Measurements from ENCODE around the gene PTGES3L. TPM values are rescaled to one million over a fixed set of nuclear protein-coding genes. Genes with fewer than 3 reads are reported as not detected.

Gene PTGES3L
- total and polyA plus RNA-seq, 2 of the 13 experiments (the other 11 are each of a cell fraction or from before 2014, with no cell fraction given): 1.2 to 2.9 TPM

DNA sequence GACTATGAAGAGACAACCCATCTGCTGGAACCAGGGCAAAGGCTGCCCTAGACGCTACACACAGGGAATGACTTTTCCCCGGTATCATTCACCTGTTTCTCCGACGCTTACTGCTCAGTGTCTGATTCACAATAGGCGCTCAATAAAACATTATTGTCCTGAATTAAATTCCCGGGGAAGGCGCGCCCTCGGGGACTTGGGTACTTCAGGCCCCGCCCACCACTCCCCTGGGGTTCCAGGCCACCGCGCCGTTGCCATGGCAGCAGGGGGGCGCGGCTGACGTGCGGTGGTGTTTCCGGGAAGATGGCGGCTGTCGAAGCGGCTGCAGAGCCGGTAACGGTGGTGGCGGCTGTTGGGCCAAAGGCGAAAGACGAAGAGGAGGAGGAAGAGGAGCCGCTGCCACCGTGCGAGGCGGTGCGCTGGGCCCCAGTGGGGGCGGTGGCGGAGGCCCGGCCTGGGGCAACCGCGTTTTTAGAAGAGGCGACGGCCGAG is 440 bp upstream of the PTGES3L start, which contains the start of gene RUNDC1 (continued):
- TF ChIP-seq, protein P1, sequence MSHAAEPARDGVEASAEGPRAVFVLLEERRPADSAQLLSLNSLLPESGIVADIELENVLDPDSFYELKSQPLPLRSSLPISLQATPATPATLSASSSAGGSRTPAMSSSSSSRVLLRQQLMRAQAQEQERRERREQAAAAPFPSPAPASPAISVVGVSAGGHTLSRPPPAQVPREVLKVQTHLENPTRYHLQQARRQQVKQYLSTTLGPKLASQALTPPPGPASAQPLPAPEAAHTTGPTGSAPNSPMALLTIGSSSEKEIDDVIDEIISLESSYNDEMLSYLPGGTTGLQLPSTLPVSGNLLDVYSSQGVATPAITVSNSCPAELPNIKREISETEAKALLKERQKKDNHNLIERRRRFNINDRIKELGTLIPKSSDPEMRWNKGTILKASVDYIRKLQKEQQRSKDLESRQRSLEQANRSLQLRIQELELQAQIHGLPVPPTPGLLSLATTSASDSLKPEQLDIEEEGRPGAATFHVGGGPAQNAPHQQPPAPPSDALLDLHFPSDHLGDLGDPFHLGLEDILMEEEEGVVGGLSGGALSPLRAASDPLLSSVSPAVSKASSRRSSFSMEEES (CRISPR knock-in tag; IDR thresholded peaks at IDR 0.05): 0 out of 2 replicates have a peak, but pooled peaks have one; percentile 13
- TF ChIP-seq, protein P2, sequence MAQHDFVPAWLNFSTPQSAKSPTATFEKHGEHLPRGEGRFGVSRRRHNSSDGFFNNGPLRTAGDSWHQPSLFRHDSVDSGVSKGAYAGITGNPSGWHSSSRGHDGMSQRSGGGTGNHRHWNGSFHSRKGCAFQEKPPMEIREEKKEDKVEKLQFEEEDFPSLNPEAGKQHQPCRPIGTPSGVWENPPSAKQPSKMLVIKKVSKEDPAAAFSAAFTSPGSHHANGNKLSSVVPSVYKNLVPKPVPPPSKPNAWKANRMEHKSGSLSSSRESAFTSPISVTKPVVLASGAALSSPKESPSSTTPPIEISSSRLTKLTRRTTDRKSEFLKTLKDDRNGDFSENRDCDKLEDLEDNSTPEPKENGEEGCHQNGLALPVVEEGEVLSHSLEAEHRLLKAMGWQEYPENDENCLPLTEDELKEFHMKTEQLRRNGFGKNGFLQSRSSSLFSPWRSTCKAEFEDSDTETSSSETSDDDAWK (CRISPR knock-in tag; IDR thresholded peaks at IDR 0.05): no peak
- TF ChIP-seq, protein P3, sequence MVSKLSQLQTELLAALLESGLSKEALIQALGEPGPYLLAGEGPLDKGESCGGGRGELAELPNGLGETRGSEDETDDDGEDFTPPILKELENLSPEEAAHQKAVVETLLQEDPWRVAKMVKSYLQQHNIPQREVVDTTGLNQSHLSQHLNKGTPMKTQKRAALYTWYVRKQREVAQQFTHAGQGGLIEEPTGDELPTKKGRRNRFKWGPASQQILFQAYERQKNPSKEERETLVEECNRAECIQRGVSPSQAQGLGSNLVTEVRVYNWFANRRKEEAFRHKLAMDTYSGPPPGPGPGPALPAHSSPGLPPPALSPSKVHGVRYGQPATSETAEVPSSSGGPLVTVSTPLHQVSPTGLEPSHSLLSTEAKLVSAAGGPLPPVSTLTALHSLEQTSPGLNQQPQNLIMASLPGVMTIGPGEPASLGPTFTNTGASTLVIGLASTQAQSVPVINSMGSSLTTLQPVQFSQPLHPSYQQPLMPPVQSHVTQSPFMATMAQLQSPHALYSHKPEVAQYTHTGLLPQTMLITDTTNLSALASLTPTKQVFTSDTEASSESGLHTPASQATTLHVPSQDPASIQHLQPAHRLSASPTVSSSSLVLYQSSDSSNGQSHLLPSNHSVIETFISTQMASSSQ (IDR thresholded peaks at IDR 0.05; ENCODE audit: low read depth): no peak
- TF ChIP-seq, protein P3 (CRISPR knock-in tag; IDR thresholded peaks at IDR 0.05; ENCODE audit: borderline replicate concordance): peak; percentile 41; the same call in 1 of the 2 replicates
- TF ChIP-seq RELA (CRISPR knock-in tag; IDR thresholded peaks at IDR 0.05) (0 out of 2 replicates have a peak, but pooled peaks have one; percentile 79), ZKSCAN1 (IDR thresholded peaks at IDR 0.05; ENCODE audit: low read length) (no peak), ZMAT3 (CRISPR knock-in tag; conservative IDR thresholded peaks at IDR 0.05) (no peak), ZNF652 (CRISPR knock-in tag; IDR thresholded peaks at IDR 0.05; ENCODE audit: borderline replicate concordance, low read depth) (no peak), ZFP82 (CRISPR knock-in tag; IDR thresholded peaks at IDR 0.05; ENCODE audit: borderline replicate concordance) (peak; percentile 79; the same call in 1 of the 2 replicates), NPAS2 (CRISPR knock-in tag; IDR thresholded peaks at IDR 0.05; ENCODE audit: borderline replicate concordance) (no peak), WIZ (CRISPR knock-in tag; IDR thresholded peaks at IDR 0.05) (no peak)
- TF ChIP-seq, protein P4, sequence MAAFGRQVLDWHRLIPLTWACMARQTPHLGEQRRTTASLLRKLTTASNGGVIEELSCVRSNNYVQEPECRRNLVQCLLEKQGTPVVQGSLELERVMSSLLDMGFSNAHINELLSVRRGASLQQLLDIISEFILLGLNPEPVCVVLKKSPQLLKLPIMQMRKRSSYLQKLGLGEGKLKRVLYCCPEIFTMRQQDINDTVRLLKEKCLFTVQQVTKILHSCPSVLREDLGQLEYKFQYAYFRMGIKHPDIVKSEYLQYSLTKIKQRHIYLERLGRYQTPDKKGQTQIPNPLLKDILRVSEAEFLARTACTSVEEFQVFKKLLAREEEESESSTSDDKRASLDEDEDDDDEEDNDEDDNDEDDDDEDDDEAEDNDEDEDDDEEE (CRISPR knock-in tag; IDR thresholded peaks at IDR 0.05): no peak
- TF ChIP-seq, protein P5, sequence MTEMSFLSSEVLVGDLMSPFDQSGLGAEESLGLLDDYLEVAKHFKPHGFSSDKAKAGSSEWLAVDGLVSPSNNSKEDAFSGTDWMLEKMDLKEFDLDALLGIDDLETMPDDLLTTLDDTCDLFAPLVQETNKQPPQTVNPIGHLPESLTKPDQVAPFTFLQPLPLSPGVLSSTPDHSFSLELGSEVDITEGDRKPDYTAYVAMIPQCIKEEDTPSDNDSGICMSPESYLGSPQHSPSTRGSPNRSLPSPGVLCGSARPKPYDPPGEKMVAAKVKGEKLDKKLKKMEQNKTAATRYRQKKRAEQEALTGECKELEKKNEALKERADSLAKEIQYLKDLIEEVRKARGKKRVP (CRISPR knock-in tag; IDR thresholded peaks at IDR 0.05): no peak
- TF ChIP-seq, protein P6, sequence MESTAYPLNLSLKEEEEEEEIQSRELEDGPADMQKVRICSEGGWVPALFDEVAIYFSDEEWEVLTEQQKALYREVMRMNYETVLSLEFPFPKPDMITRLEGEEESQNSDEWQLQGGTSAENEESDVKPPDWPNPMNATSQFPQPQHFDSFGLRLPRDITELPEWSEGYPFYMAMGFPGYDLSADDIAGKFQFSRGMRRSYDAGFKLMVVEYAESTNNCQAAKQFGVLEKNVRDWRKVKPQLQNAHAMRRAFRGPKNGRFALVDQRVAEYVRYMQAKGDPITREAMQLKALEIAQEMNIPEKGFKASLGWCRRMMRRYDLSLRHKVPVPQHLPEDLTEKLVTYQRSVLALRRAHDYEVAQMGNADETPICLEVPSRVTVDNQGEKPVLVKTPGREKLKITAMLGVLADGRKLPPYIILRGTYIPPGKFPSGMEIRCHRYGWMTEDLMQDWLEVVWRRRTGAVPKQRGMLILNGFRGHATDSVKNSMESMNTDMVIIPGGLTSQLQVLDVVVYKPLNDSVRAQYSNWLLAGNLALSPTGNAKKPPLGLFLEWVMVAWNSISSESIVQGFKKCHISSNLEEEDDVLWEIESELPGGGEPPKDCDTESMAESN (CRISPR knock-in tag; conservative IDR thresholded peaks at IDR 0.05): peak; percentile 72; the same call in 1 of the 2 replicates

All from HepG2 (cell line).